GM23338 (cell line): Measurements from ENCODE around the gene MT1B. TPM values are rescaled to one million over a fixed set of nuclear protein-coding genes. Genes with fewer than 3 reads are reported as not detected.
A peak's percentile ranks its signal among the peaks of the same experiment; 100 is the strongest.

ENCODE experiments used
- ATAC-seq: fragments of 200-7000 bp; cut with Tn5 transposase; 3 replicates; pipeline ENCODE4 v1.9.1; 2020
- DNase-seq: peaks from one replicate; pipeline ENCODE4 v3.0.0-alpha.2; 2015; ENCODE audit warnings: low spot score
- H2AFZ ChIP-seq: fragments of 200-600 bp; sonication (generic); 2 replicates; pipeline ENCODE4 v1.8.0; 2016; ENCODE audit warnings: antibody characterized with exemption, mild to moderate bottlenecking, moderate library complexity
- H3F3A ChIP-seq: fragments of 200-600 bp; sonication (generic); replicated peaks from 2 replicates; pipeline ENCODE4 v1.8.0; 2017; ENCODE audit warnings: antibody characterized with exemption, mixed run types, low read depth
- H3K27ac ChIP-seq: fragments of 200-600 bp; sonication (generic); 2 replicates; pipeline ENCODE4 v1.6.1; 2016; ENCODE audit warnings: low read depth
- H3K27me3 ChIP-seq: fragments of 200-600 bp; sonication (generic); 2 replicates; pipeline ENCODE4 v1.8.0; 2016; ENCODE audit warnings: mild to moderate bottlenecking, mixed run types, moderate library complexity; ENCODE audit not compliant: insufficient read depth
- H3K36me3 ChIP-seq: fragments of 200-600 bp; sonication (generic); 2 replicates; pipeline ENCODE4 v1.8.0; 2016; ENCODE audit warnings: mild to moderate bottlenecking; ENCODE audit not compliant: insufficient read depth
- H3K4me1 ChIP-seq: fragments of 200-600 bp; sonication (generic); 2 replicates; pipeline ENCODE4 v1.8.0; 2016; ENCODE audit warnings: mild to moderate bottlenecking, moderate library complexity; ENCODE audit not compliant: insufficient read depth
- H3K4me2 ChIP-seq: fragments of 200-600 bp; sonication (generic); 2 replicates; pipeline ENCODE4 v1.7.1; 2017; ENCODE audit warnings: mixed run types
- H3K4me3 ChIP-seq: fragments of 200-600 bp; sonication (generic); 2 replicates; pipeline ENCODE4 v1.6.1; 2016; ENCODE audit warnings: mixed run types
- H3K79me2 ChIP-seq: fragments of 200-600 bp; sonication (generic); replicated peaks from 2 replicates; pipeline ENCODE4 v1.8.0; 2017; ENCODE audit warnings: mild to moderate bottlenecking; ENCODE audit not compliant: insufficient read depth
- H3K9me2 ChIP-seq: fragments of 200-600 bp; sonication (generic); 2 replicates; pipeline ENCODE4 v1.8.0; 2017; ENCODE audit not compliant: insufficient read depth
- H4K20me1 ChIP-seq: fragments of 200-600 bp; sonication (generic); replicated peaks from 2 replicates; pipeline ENCODE4 v1.8.0; 2017; ENCODE audit warnings: mild to moderate bottlenecking; ENCODE audit not compliant: insufficient read depth
- H3K27ac Mint-ChIP-seq: 2 replicates; pipeline ENCODE4 v1.8.0; 2020; ENCODE audit warnings: inconsistent platforms, mild to moderate bottlenecking, moderate library complexity, mixed read lengths
- H3K27me3 Mint-ChIP-seq: 3 replicates; pipeline ENCODE4 v1.8.0; 2022; ENCODE audit warnings: low read depth, mild to moderate bottlenecking, moderate library complexity, mixed read lengths, inconsistent platforms; ENCODE audit not compliant: insufficient read depth, poor library complexity
- H3K36me3 Mint-ChIP-seq: 3 replicates; pipeline ENCODE4 v1.8.0; 2021; ENCODE audit warnings: low read depth, mild to moderate bottlenecking, inconsistent platforms, moderate library complexity, mixed read lengths
- H3K4me1 Mint-ChIP-seq: 3 replicates; pipeline ENCODE4 v1.8.0; 2020; ENCODE audit warnings: mild to moderate bottlenecking, inconsistent platforms, mixed read lengths
- H3K4me3 Mint-ChIP-seq: 3 replicates; pipeline ENCODE4 v1.8.0; 2021; ENCODE audit warnings: moderate library complexity, mild to moderate bottlenecking, inconsistent platforms, mixed read lengths
- H3K9me3 Mint-ChIP-seq: 3 replicates; pipeline ENCODE4 v1.8.0; 2020; ENCODE audit warnings: moderate library complexity, mild to moderate bottlenecking, inconsistent platforms, mixed read lengths
- CREB1 ChIP-seq: fragments of 250-450 bp; sonication (Bioruptor Pico); IDR thresholded peaks from 2 replicates; pipeline ENCODE4 v1.5.0; 2020; ENCODE audit warnings: low read depth, mild to moderate bottlenecking, moderate library complexity
- EZH2 ChIP-seq: fragments of 200-600 bp; sonication (generic); IDR thresholded peaks from one replicate; pipeline ENCODE4 v1.8.0; 2017; ENCODE audit warnings: antibody characterized with exemption, mild to moderate bottlenecking, low read depth; ENCODE audit not compliant: unreplicated experiment
- EZH2phosphoT487 ChIP-seq: fragments of 200-600 bp; sonication (generic); IDR thresholded peaks from one replicate; pipeline ENCODE4 v1.8.1; 2018; ENCODE audit warnings: antibody characterized with exemption; ENCODE audit not compliant: unreplicated experiment
- JUNB ChIP-seq: IDR thresholded peaks from one replicate; pipeline ENCODE4 v1.6.1; 2016; ENCODE audit warnings: antibody characterized with exemption; ENCODE audit not compliant: unreplicated experiment
- NANOG ChIP-seq: IDR thresholded peaks from 2 replicates; pipeline ENCODE4 v1.6.1; 2016; ENCODE audit warnings: antibody characterized with exemption, borderline replicate concordance
- POLR2AphosphoS5 ChIP-seq: IDR thresholded peaks from 2 replicates; pipeline ENCODE4 v1.6.1; 2016; ENCODE audit warnings: antibody characterized with exemption, low read depth
- STAT1 ChIP-seq: IDR thresholded peaks from one replicate; pipeline ENCODE4 v1.6.1; 2016; ENCODE audit warnings: antibody characterized with exemption; ENCODE audit not compliant: unreplicated experiment
- ZNF114 ChIP-seq: fragments of 250-450 bp; sonication (Bioruptor Pico); IDR thresholded peaks from 2 replicates; pipeline ENCODE4 v1.5.0; 2020; ENCODE audit warnings: mild to moderate bottlenecking, moderate library complexity
- ZNF331 ChIP-seq: fragments of 250-450 bp; sonication (Bioruptor Pico); IDR thresholded peaks from 2 replicates; pipeline ENCODE4 v1.5.0; 2020; ENCODE audit warnings: low read depth, mild to moderate bottlenecking, moderate library complexity
- polyA plus RNA-seq: library from polyadenylated mRNA; unstranded; fragments of >200 nt; fragmentation: Nextera tagmentation; extraction: Ambion mirVana; gene quantifications from 2 replicates; pipeline ENCODE4 v1.2.1, GENCODE V29; 2016
- total RNA-seq: library from RNA; depleted of rRNA; stranded (reverse); fragments of >200 nt; shearing (Covaris generic); gene quantifications from 2 replicates; pipeline ENCODE4 v1.2.3, GENCODE V29; 2014
- TF ChIP-seq, protein P1 (sequence below): fragments of 250-450 bp; sonication (Bioruptor Pico); IDR thresholded peaks from 2 replicates; pipeline ENCODE4 v1.5.0; 2020; ENCODE audit warnings: mild to moderate bottlenecking, moderate library complexity
- TF ChIP-seq, protein P2 (sequence below), 2 experiments: fragments of 200-600 bp in 1 of 2; sonication (generic) in 1 of 2; conservative IDR thresholded peaks; 2 replicates each; pipeline versions ENCODE4 v1.5.1 to v1.6.1; 2016 to 2017; ENCODE audit warnings: antibody characterized with exemption in 2 of 2, low read depth in 2 of 2, mild to moderate bottlenecking in 2 of 2, moderate library complexity in 1 of 2
- TF ChIP-seq, protein P3 (sequence below): IDR thresholded peaks from one replicate; pipeline ENCODE4 v1.6.1; 2018; ENCODE audit warnings: antibody characterized with exemption; ENCODE audit not compliant: unreplicated experiment
- TF ChIP-seq, protein P4 (sequence below): IDR thresholded peaks from 2 replicates; pipeline ENCODE4 v1.6.1; 2016; ENCODE audit warnings: antibody characterized with exemption

The MT1B gene
- total and polyA plus RNA-seq, 2 experiments from 2014 or later = not detected

DNA sequence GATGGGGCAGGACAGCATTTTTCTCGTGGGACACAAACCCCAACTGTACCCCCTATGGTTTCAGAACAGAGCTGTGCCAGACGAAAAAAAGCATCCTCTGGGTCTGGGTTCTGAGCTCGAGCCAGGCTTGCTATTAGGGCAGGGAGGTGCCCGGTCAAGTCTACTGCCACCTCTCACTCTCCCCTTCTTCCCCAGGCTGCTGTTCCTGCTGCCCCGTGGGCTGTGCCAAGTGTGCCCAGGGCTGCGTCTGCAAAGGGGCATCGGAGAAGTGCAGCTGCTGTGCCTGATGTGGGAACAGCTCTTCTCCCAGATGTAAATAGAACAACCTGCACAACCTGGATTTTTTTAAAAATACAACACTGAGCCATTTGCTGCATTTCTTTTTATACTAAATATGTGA is 25.0 kb upstream of the MT1B start:
- H3K4me3 Mint-ChIP-seq = peak overlapping the region; percentile 82
- Histone ChIP-seq H3K79me2 (no peaks in the 10 kb centered on the region), H3K27me3 (peaks cover 100% of the 10 kb centered on the region), H4K20me1 (peaks cover 8% of the 10 kb centered on the region; the same call in 1 of the 2 replicates), H3K4me2 (peak overlapping the region; percentile 62; the same call in 1 of the 2 replicates), H3K9me2 (no peaks in the 10 kb centered on the region; the same call in 1 of the 2 replicates), H3K36me3 (no peaks in the 10 kb centered on the region), H3K4me1 (peaks cover 26% of the 10 kb centered on the region), H3F3A (peaks cover 10% of the 10 kb centered on the region; the same call in 1 of the 2 replicates), H2AFZ (no peak overlapping the region), H3K27ac (no peak overlapping the region), H3K4me3 (0 out of 2 replicates have a peak overlapping the region, but pooled peaks have one; percentile 63)
- no peak overlapping the region for H3K27ac Mint-ChIP-seq
- peaks cover 11% of the 10 kb centered on the region; the same call in 1 of the 3 replicates for H3K9me3 Mint-ChIP-seq
- H3K36me3 Mint-ChIP-seq = peaks cover 14% of the 10 kb centered on the region; the same call in 1 of the 3 replicates
- TF ChIP-seq EZH2phosphoT487 (no peak), POLR2AphosphoS5 (no peak), JUNB (no peak), EZH2 (no peak), ZNF331 (no peak), STAT1 (no peak), NANOG (no peak), CREB1 (no peak), ZNF114 (no peak)
- TF ChIP-seq, protein P1, sequence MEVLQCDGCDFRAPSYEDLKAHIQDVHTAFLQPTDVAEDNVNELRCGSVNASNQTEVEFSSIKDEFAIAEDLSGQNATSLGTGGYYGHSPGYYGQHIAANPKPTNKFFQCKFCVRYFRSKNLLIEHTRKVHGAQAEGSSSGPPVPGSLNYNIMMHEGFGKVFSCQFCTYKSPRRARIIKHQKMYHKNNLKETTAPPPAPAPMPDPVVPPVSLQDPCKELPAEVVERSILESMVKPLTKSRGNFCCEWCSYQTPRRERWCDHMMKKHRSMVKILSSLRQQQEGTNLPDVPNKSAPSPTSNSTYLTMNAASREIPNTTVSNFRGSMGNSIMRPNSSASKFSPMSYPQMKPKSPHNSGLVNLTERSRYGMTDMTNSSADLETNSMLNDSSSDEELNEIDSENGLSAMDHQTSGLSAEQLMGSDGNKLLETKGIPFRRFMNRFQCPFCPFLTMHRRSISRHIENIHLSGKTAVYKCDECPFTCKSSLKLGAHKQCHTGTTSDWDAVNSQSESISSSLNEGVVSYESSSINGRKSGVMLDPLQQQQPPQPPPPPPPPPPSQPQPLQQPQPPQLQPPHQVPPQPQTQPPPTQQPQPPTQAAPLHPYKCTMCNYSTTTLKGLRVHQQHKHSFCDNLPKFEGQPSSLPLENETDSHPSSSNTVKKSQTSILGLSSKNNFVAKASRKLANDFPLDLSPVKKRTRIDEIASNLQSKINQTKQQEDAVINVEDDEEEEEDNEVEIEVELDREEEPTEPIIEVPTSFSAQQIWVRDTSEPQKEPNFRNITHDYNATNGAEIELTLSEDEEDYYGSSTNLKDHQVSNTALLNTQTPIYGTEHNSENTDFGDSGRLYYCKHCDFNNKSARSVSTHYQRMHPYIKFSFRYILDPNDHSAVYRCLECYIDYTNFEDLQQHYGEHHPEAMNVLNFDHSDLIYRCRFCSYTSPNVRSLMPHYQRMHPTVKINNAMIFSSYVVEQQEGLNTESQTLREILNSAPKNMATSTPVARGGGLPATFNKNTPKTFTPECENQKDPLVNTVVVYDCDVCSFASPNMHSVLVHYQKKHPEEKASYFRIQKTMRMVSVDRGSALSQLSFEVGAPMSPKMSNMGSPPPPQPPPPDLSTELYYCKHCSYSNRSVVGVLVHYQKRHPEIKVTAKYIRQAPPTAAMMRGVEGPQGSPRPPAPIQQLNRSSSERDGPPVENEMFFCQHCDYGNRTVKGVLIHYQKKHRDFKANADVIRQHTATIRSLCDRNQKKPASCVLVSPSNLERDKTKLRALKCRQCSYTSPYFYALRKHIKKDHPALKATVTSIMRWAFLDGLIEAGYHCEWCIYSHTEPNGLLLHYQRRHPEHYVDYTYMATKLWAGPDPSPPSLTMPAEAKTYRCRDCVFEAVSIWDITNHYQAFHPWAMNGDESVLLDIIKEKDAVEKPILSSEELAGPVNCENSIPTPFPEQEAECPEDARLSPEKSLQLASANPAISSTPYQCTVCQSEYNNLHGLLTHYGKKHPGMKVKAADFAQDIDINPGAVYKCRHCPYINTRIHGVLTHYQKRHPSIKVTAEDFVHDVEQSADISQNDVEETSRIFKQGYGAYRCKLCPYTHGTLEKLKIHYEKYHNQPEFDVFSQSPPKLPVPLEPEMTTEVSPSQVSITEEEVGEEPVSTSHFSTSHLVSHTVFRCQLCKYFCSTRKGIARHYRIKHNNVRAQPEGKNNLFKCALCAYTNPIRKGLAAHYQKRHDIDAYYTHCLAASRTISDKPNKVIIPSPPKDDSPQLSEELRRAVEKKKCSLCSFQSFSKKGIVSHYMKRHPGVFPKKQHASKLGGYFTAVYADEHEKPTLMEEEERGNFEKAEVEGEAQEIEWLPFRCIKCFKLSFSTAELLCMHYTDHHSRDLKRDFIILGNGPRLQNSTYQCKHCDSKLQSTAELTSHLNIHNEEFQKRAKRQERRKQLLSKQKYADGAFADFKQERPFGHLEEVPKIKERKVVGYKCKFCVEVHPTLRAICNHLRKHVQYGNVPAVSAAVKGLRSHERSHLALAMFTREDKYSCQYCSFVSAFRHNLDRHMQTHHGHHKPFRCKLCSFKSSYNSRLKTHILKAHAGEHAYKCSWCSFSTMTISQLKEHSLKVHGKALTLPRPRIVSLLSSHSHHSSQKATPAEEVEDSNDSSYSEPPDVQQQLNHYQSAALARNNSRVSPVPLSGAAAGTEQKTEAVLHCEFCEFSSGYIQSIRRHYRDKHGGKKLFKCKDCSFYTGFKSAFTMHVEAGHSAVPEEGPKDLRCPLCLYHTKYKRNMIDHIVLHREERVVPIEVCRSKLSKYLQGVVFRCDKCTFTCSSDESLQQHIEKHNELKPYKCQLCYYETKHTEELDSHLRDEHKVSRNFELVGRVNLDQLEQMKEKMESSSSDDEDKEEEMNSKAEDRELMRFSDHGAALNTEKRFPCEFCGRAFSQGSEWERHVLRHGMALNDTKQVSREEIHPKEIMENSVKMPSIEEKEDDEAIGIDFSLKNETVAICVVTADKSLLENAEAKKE (CRISPR knock-in tag) = no peak
- TF ChIP-seq, protein P2, sequence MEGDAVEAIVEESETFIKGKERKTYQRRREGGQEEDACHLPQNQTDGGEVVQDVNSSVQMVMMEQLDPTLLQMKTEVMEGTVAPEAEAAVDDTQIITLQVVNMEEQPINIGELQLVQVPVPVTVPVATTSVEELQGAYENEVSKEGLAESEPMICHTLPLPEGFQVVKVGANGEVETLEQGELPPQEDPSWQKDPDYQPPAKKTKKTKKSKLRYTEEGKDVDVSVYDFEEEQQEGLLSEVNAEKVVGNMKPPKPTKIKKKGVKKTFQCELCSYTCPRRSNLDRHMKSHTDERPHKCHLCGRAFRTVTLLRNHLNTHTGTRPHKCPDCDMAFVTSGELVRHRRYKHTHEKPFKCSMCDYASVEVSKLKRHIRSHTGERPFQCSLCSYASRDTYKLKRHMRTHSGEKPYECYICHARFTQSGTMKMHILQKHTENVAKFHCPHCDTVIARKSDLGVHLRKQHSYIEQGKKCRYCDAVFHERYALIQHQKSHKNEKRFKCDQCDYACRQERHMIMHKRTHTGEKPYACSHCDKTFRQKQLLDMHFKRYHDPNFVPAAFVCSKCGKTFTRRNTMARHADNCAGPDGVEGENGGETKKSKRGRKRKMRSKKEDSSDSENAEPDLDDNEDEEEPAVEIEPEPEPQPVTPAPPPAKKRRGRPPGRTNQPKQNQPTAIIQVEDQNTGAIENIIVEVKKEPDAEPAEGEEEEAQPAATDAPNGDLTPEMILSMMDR (conservative IDR thresholded peaks at IDR 0.05; ENCODE audit: low read depth in 2 of 2) = no peak
- TF ChIP-seq, protein P3, sequence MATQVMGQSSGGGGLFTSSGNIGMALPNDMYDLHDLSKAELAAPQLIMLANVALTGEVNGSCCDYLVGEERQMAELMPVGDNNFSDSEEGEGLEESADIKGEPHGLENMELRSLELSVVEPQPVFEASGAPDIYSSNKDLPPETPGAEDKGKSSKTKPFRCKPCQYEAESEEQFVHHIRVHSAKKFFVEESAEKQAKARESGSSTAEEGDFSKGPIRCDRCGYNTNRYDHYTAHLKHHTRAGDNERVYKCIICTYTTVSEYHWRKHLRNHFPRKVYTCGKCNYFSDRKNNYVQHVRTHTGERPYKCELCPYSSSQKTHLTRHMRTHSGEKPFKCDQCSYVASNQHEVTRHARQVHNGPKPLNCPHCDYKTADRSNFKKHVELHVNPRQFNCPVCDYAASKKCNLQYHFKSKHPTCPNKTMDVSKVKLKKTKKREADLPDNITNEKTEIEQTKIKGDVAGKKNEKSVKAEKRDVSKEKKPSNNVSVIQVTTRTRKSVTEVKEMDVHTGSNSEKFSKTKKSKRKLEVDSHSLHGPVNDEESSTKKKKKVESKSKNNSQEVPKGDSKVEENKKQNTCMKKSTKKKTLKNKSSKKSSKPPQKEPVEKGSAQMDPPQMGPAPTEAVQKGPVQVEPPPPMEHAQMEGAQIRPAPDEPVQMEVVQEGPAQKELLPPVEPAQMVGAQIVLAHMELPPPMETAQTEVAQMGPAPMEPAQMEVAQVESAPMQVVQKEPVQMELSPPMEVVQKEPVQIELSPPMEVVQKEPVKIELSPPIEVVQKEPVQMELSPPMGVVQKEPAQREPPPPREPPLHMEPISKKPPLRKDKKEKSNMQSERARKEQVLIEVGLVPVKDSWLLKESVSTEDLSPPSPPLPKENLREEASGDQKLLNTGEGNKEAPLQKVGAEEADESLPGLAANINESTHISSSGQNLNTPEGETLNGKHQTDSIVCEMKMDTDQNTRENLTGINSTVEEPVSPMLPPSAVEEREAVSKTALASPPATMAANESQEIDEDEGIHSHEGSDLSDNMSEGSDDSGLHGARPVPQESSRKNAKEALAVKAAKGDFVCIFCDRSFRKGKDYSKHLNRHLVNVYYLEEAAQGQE = no peak
- TF ChIP-seq, protein P4, sequence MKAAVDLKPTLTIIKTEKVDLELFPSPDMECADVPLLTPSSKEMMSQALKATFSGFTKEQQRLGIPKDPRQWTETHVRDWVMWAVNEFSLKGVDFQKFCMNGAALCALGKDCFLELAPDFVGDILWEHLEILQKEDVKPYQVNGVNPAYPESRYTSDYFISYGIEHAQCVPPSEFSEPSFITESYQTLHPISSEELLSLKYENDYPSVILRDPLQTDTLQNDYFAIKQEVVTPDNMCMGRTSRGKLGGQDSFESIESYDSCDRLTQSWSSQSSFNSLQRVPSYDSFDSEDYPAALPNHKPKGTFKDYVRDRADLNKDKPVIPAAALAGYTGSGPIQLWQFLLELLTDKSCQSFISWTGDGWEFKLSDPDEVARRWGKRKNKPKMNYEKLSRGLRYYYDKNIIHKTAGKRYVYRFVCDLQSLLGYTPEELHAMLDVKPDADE = no peak
- peaks cover 30% of the 10 kb centered on the region for H3K4me1 Mint-ChIP-seq
- H3K27me3 Mint-ChIP-seq = peaks cover 91% of the 10 kb centered on the region
- no peak for ATAC-seq
- no peak for DNase-seq
